Transverse colon (tissue), 4 donors: ENCODE measurements around the gene ABHD17A.

ENCODE experiments used
- CTCF ChIP-seq, 5 experiments: fragments of 200-600 bp in 3 of 5; fragments of 450-650 bp in 2 of 5; sonication (generic) in 3 of 5; IDR thresholded peaks; 1 replicate in 2 of 5; 2 replicates in 3 of 5; pipeline ENCODE4 v1.5.1; 2016 to 2017; ENCODE audit warnings: antibody characterized with exemption in 5 of 5, inconsistent platforms in 3 of 5, mild to moderate bottlenecking in 2 of 5, moderate library complexity in 1 of 5
- EP300 ChIP-seq: sonication (generic); formaldehyde crosslinking; IDR thresholded peaks from one replicate; pipeline ENCODE4 v1.6.1; 2017; ENCODE audit warnings: antibody characterized with exemption, low read depth
- POLR2A ChIP-seq: fragments of 450-650 bp; IDR thresholded peaks from one replicate; pipeline ENCODE4 v1.6.1; 2016; ENCODE audit warnings: antibody characterized with exemption, mild to moderate bottlenecking, moderate library complexity
- POLR2AphosphoS5 ChIP-seq, 3 donors: sonication (generic); formaldehyde crosslinking; IDR thresholded peaks; one replicate each; pipeline ENCODE4 v1.6.1; 2016; ENCODE audit warnings: antibody characterized with exemption in 3 of 3

GRCh38 chr19:1827566-1828278, 57.6 kb downstream of the ABHD17A start:
- TF ChIP-seq CTCF (IDR thresholded peaks at IDR 0.05) (no peak), POLR2A (no peak), EP300 (no peak), POLR2AphosphoS5 (IDR thresholded peaks at IDR 0.05) (no peak)
